Spleen (tissue), 7 donors: ENCODE measurements around the gene IL17RB.

Experiments
- POLR2A ChIP-seq, 3 donors: fragments of 450-650 bp; IDR thresholded peaks; one replicate each; pipeline ENCODE4 v1.5.1; 2017; ENCODE audit warnings: antibody characterized with exemption in 3 of 3, mild to moderate bottlenecking in 1 of 3
- TF ChIP-seq, protein P1 (sequence below), 11 experiments: fragments of 200-600 bp in 7 of 11; fragments of 450-650 bp in 4 of 11; sonication (generic) in 4 of 11; IDR thresholded peaks in 8 of 11; conservative IDR thresholded peaks in 3 of 11; 1 replicate in 7 of 11; 2 replicates in 4 of 11; pipeline versions ENCODE4 v1.4.0 to v1.8.0; 2016 to 2021; ENCODE audit warnings: antibody characterized with exemption in 11 of 11, inconsistent platforms in 4 of 11, mild to moderate bottlenecking in 1 of 11
- donor health status: DM: no; HTN: no; CAD: no; lungs with moderate emphysema.
- donor health status: DM: no; HTN: no; CAD: no.
- donor health status: DM: no; HTN: no; CAD: no.

DNA sequence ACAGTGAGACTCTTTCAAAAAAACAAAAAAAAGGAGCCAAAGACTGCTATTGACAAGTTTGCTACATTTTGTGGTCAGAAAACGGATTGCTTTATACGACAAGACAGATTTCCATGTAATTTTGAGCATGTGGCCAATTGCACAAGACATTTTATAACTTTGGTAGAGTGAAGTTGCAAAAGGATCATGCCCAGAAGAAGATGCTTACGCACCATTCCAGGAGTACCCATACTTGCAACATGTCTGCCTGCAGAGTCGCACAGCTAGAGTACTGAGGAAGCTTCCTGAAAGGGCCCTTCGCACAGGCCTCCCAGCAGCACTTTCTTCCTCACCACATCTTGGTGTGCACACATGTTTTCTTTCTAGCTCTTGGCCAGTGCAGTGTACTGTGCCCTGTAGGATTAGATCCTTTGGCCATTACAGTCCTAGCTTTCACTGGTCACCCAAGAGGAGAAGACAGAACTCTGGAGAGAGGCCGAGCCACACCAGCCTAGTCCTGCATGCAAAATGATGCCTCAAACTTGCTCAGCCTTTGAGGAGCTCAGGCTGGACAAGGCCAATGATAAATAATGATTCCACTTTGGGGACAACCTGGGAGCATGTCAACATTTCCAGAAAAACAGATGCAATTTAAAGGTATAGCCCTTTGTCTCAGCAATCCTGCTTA is 11.8 kb upstream of the IL17RB start:
- TF ChIP-seq, protein P1, sequence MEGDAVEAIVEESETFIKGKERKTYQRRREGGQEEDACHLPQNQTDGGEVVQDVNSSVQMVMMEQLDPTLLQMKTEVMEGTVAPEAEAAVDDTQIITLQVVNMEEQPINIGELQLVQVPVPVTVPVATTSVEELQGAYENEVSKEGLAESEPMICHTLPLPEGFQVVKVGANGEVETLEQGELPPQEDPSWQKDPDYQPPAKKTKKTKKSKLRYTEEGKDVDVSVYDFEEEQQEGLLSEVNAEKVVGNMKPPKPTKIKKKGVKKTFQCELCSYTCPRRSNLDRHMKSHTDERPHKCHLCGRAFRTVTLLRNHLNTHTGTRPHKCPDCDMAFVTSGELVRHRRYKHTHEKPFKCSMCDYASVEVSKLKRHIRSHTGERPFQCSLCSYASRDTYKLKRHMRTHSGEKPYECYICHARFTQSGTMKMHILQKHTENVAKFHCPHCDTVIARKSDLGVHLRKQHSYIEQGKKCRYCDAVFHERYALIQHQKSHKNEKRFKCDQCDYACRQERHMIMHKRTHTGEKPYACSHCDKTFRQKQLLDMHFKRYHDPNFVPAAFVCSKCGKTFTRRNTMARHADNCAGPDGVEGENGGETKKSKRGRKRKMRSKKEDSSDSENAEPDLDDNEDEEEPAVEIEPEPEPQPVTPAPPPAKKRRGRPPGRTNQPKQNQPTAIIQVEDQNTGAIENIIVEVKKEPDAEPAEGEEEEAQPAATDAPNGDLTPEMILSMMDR (IDR thresholded peaks at IDR 0.05 in 8 of 11, conservative IDR thresholded peaks at IDR 0.05 in 3 of 11): no peak
- TF ChIP-seq POLR2A (IDR thresholded peaks at IDR 0.05): no peak
